ENCODE results near the gene FRMD5.
A peak's percentile ranks its signal among the peaks of the same experiment; 100 is the strongest.
"Not testable (repeated sequence)": the region's sequence is repeated elsewhere in the genome, so short reads cannot be mapped to it uniquely, and the experiment has no call there.

The FRMD5 gene

DNA sequence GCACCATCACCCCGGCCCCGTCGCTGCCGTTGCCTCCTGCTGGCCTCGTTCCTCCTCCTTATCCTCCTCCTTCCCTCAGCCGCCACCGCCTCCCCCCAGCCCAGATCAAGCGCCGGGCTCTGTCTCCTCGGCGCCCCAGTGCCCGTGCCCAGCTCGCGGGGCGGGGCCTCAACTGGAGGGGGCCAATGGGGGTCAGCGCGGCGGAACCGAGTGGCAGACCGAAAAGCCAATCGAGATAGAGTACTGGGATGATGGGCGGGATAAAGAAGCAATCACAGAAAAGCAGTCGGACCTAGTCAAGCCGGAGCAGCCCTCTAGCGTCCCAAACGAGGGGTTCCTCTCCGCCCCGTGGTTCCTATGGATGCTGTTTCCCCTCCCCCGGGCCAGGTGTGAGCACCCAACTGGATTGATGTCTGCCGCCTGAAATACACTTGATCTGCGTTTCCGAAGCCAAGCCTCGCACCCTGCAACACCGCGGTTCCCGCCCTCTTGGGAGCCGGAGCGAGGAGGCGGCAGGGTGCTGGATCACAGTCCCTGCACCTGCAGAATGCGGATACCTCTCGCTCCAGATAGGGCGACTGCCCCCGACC is at the start of gene FRMD5:
TSS of gene FRMD5 (minus strand) at position 121 of the 590 bp plus-strand sequence.
- peak; percentile 97 for DNase-seq (ENCODE audit: low read depth)
- H3K9ac ChIP-seq (ENCODE audit: low read length) = peak within 1 kb of the TSS; percentile 28

GRCh38 chr15:44243829-44244228 is 48.8 kb upstream of the FRMD5 start:
- no peaks in the 10 kb centered on the region for H3K36me3 ChIP-seq (ENCODE audit: control insufficient read depth, insufficient read depth, low read length, severe bottlenecking)
- DNase-seq (ENCODE audit: low read depth) = no peak
- no peak overlapping the region for H3K4me3 ChIP-seq (ENCODE audit: low read length)
- no peaks in the 10 kb centered on the region for H3K27me3 ChIP-seq (replicated peaks; ENCODE audit: control insufficient read depth, insufficient read depth, low read length)
- no peaks in the 10 kb centered on the region for H3K4me1 ChIP-seq (ENCODE audit: control insufficient read depth, insufficient read depth, low read length)
- no peaks in the 10 kb centered on the region for H3K9me3 ChIP-seq (ENCODE audit: control insufficient read depth, low read length)
- H3K9ac ChIP-seq (ENCODE audit: low read length) = no peak overlapping the region

More for the DNA sequence above, at the start of gene FRMD5:
- no peaks in the 10 kb centered on the region for H3K9me3 ChIP-seq (ENCODE audit: control insufficient read depth, low read length)
- H3K27me3 ChIP-seq (replicated peaks; ENCODE audit: control insufficient read depth, insufficient read depth, low read length) = no peaks in the 10 kb centered on the region
- H3K36me3 ChIP-seq (ENCODE audit: control insufficient read depth, insufficient read depth, low read length, severe bottlenecking) = no peaks in the 10 kb centered on the region
- H3K4me3 ChIP-seq (ENCODE audit: low read length) = peak within 1 kb of the TSS; percentile 87
- peaks cover 3% of the 10 kb centered on the region for H3K4me1 ChIP-seq (ENCODE audit: control insufficient read depth, insufficient read depth, low read length)

- no peak overlapping the region for H3K9ac ChIP-seq (ENCODE audit: low read length)
- H3K27me3 ChIP-seq (replicated peaks; ENCODE audit: control insufficient read depth, insufficient read depth, low read length) = no peaks in the 10 kb centered on the region
- peak; percentile 76 for DNase-seq (ENCODE audit: low read depth)
- no peak overlapping the region for H3K4me3 ChIP-seq (ENCODE audit: low read length)
- no peaks in the 10 kb centered on the region for H3K36me3 ChIP-seq (ENCODE audit: control insufficient read depth, insufficient read depth, low read length, severe bottlenecking)
- H3K4me1 ChIP-seq (ENCODE audit: control insufficient read depth, insufficient read depth, low read length) = no peaks in the 10 kb centered on the region
- H3K9me3 ChIP-seq (ENCODE audit: control insufficient read depth, low read length) = no peaks in the 10 kb centered on the region
Measured at GRCh38 chr15:44243141-44243540, 48.1 kb upstream of the FRMD5 start.

DNA sequence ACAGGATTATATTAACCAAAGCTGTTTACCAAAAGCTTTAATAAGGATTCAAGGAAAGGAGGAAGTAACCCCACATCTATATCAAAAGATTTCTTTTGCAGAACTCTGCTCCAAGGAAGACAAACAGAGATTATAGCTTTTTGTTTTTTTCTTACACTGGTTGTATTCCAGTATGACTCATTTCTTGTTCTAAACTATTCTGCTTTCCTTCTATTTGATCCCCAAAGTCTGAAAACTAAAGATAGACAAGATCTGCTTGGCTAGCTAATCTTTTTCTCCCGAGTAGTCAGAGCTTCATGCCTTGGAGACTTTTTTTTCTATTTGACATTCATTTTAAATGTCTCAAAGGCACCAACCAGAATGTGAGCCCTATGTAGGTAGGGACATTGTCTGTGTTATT is 36.8 kb upstream of the FRMD5 start:
- H3K9me3 ChIP-seq (ENCODE audit: control insufficient read depth, low read length) = no peaks in the 10 kb centered on the region
- no peak overlapping the region for H3K9ac ChIP-seq (ENCODE audit: low read length)
- no peak overlapping the region for H3K4me3 ChIP-seq (ENCODE audit: low read length)
- no peaks in the 10 kb centered on the region for H3K4me1 ChIP-seq (ENCODE audit: control insufficient read depth, insufficient read depth, low read length)
- no peaks in the 10 kb centered on the region for H3K27me3 ChIP-seq (replicated peaks; ENCODE audit: control insufficient read depth, insufficient read depth, low read length)
- peak; percentile 9 for DNase-seq (ENCODE audit: low read depth)
- H3K36me3 ChIP-seq (ENCODE audit: control insufficient read depth, insufficient read depth, low read length, severe bottlenecking) = no peaks in the 10 kb centered on the region

DNA sequence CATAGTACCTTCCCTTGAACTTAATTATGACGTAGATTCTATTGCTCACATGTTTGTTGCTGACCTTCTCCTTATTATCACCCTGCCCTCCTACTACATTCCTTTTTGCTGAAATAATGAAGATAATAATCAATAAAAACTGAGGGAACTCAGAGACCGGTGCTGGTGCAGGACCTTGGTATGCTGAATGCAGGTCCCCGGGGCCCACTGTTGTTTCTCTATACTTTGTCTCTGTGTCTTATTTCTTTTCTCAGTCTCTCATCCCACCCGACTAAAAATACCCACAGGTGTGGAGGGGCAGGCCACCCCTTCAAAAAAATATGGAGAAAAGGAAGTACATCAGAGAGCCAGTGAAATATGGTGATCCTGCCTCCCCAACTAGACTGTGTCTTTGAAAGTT is 34.2 kb upstream of the FRMD5 start:
- not testable (repeated sequence) for H3K4me1 ChIP-seq (ENCODE audit: control insufficient read depth, insufficient read depth, low read length); H3K27me3 ChIP-seq (replicated peaks; ENCODE audit: control insufficient read depth, insufficient read depth, low read length); H3K9ac ChIP-seq (ENCODE audit: low read length); DNase-seq (ENCODE audit: low read depth); H3K9me3 ChIP-seq (ENCODE audit: control insufficient read depth, low read length); H3K36me3 ChIP-seq (ENCODE audit: control insufficient read depth, insufficient read depth, low read length, severe bottlenecking); H3K4me3 ChIP-seq (ENCODE audit: low read length)

DNA sequence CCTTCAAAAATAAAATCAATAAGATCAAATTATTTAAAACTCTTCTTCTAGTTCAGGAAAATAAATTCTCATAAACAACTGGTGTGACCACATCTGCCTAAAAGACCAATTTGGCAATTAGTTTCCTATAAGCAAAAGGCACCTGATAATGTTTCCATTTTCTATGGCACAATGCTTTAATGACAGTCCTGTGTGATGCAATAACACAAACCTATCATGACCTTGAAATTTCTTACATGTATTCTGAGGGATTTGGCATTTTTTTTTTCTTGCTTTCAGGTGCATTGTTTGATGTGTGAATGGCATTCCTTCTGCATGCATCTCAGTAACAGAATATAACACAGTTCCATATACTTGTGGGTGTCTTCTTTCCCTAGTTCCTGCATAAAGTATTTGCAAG is 32.5 kb upstream of the FRMD5 start:
- H3K36me3 ChIP-seq (ENCODE audit: control insufficient read depth, insufficient read depth, low read length, severe bottlenecking) = no peaks in the 10 kb centered on the region
- H3K27me3 ChIP-seq (replicated peaks; ENCODE audit: control insufficient read depth, insufficient read depth, low read length) = no peaks in the 10 kb centered on the region
- no peaks in the 10 kb centered on the region for H3K4me1 ChIP-seq (ENCODE audit: control insufficient read depth, insufficient read depth, low read length)
- no peaks in the 10 kb centered on the region for H3K9me3 ChIP-seq (ENCODE audit: control insufficient read depth, low read length)
- H3K4me3 ChIP-seq (ENCODE audit: low read length) = no peak overlapping the region
- DNase-seq (ENCODE audit: low read depth) = no peak
- no peak overlapping the region for H3K9ac ChIP-seq (ENCODE audit: low read length)

DNA sequence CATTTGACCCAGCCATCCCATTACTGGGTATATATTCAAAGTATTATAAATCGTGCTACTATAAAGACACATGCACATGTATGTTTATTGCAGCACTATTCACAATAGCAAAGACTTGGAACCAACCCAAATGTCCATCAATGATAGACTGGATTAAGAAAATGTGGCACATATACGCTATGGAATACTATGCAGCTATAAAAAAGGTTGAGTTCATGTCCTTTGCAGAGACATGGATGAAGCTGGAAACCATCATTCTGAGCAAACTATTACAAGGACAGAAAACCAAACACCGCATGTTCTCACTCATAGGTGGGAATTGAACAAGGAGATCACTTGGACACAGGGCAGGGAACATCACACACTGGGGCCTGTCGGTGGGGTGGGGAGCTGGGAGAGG is 31.9 kb upstream of the FRMD5 start:
- H3K9ac ChIP-seq (ENCODE audit: low read length); H3K4me1 ChIP-seq (ENCODE audit: control insufficient read depth, insufficient read depth, low read length); DNase-seq (ENCODE audit: low read depth); H3K9me3 ChIP-seq (ENCODE audit: control insufficient read depth, low read length); H3K4me3 ChIP-seq (ENCODE audit: low read length); H3K27me3 ChIP-seq (replicated peaks; ENCODE audit: control insufficient read depth, insufficient read depth, low read length); H3K36me3 ChIP-seq (ENCODE audit: control insufficient read depth, insufficient read depth, low read length, severe bottlenecking): not testable (repeated sequence)

DNA sequence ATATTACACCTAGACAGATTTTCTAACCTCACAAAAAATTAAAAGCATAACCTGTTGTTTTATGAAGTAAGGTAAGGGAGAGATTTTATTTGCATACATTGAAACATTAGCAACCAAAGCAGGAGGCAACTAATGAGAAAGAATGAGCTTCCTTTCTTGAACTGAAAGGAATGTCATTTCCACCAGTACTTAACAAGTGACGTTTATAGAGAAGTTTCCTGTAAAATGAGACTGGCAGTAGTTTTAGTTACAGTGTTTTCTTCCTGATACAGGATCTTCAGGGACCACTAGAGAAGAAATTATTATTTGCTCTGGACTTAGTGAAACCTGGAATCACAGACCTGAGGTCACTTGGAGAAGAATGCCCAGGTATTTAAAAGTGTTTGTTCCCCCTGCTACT is 27.4 kb upstream of the FRMD5 start:
- H3K9me3 ChIP-seq (ENCODE audit: control insufficient read depth, low read length) = no peaks in the 10 kb centered on the region
- no peak overlapping the region for H3K4me3 ChIP-seq (ENCODE audit: low read length)
- H3K36me3 ChIP-seq (ENCODE audit: control insufficient read depth, insufficient read depth, low read length, severe bottlenecking) = no peaks in the 10 kb centered on the region
- H3K27me3 ChIP-seq (replicated peaks; ENCODE audit: control insufficient read depth, insufficient read depth, low read length) = no peaks in the 10 kb centered on the region
- H3K4me1 ChIP-seq (ENCODE audit: control insufficient read depth, insufficient read depth, low read length) = no peaks in the 10 kb centered on the region
- no peak for DNase-seq (ENCODE audit: low read depth)
- H3K9ac ChIP-seq (ENCODE audit: low read length) = no peak overlapping the region

DNA sequence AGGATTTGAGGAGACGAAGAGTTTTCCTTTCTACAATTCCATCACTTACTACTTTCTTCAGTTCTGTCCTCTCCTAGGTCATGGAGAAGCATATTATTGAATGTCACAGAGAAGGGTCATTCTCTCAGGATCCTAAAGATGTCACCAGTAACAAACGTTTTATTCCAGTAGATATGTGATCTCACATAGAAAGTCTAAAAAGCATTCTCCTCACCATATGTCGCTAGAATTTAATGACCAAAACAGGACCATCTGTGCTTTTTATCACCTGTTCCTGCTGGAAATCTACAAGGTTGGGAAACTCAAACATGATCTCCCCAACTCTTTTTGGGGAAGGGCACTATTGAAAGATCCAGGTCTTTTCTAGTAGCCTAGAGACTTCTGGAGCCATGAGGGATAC is 24.0 kb upstream of the FRMD5 start:
- Histone ChIP-seq H3K9me3 (ENCODE audit: control insufficient read depth, low read length) (no peaks in the 10 kb centered on the region), H3K4me1 (ENCODE audit: control insufficient read depth, insufficient read depth, low read length) (peaks cover 2% of the 10 kb centered on the region), H3K36me3 (ENCODE audit: control insufficient read depth, insufficient read depth, low read length, severe bottlenecking) (no peaks in the 10 kb centered on the region), H3K4me3 (ENCODE audit: low read length) (no peak overlapping the region), H3K9ac (ENCODE audit: low read length) (no peak overlapping the region), H3K27me3 (replicated peaks; ENCODE audit: control insufficient read depth, insufficient read depth, low read length) (no peaks in the 10 kb centered on the region)
- no peak for DNase-seq (ENCODE audit: low read depth)

GRCh38 chr15:44216958-44217357 is 21.9 kb upstream of the FRMD5 start:
- DNase-seq (ENCODE audit: low read depth) = no peak
- no peak overlapping the region for H3K4me3 ChIP-seq (ENCODE audit: low read length)
- no peak overlapping the region for H3K9ac ChIP-seq (ENCODE audit: low read length)
- no peaks in the 10 kb centered on the region for H3K36me3 ChIP-seq (ENCODE audit: control insufficient read depth, insufficient read depth, low read length, severe bottlenecking)
- peaks cover 2% of the 10 kb centered on the region for H3K4me1 ChIP-seq (ENCODE audit: control insufficient read depth, insufficient read depth, low read length)
- no peaks in the 10 kb centered on the region for H3K27me3 ChIP-seq (replicated peaks; ENCODE audit: control insufficient read depth, insufficient read depth, low read length)
- no peaks in the 10 kb centered on the region for H3K9me3 ChIP-seq (ENCODE audit: control insufficient read depth, low read length)

GRCh38 chr15:44215594-44215993 is 20.5 kb upstream of the FRMD5 start:
- Histone ChIP-seq H3K4me3 (ENCODE audit: low read length) (no peak overlapping the region), H3K27me3 (replicated peaks; ENCODE audit: control insufficient read depth, insufficient read depth, low read length) (no peaks in the 10 kb centered on the region), H3K36me3 (ENCODE audit: control insufficient read depth, insufficient read depth, low read length, severe bottlenecking) (no peaks in the 10 kb centered on the region), H3K9ac (ENCODE audit: low read length) (no peak overlapping the region), H3K9me3 (ENCODE audit: control insufficient read depth, low read length) (no peaks in the 10 kb centered on the region), H3K4me1 (ENCODE audit: control insufficient read depth, insufficient read depth, low read length) (peaks cover 2% of the 10 kb centered on the region)
- peak; percentile 85 for DNase-seq (ENCODE audit: low read depth)

DNA sequence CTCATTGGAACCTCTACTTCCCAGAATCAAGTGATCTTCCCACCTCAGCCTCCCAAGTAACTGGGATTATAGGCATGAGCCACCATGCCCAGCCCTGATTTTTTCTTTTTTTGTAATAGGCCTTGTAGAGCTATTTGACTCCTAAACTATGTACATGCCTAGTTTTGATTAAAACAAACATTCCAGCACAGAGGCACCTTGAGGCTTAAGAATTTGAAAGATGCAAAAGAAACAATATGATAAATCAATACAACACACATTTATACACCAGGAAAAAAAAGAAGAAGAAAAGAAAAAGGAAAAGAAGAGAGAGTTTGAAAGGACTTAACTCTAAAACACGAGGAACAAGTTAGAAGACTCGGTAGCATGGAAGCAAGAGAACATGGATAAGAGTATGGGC is 13.9 kb upstream of the FRMD5 start:
- Histone ChIP-seq H3K4me3 (ENCODE audit: low read length) (no peak overlapping the region), H3K36me3 (ENCODE audit: control insufficient read depth, insufficient read depth, low read length, severe bottlenecking) (no peaks in the 10 kb centered on the region), H3K4me1 (ENCODE audit: control insufficient read depth, insufficient read depth, low read length) (peaks cover 2% of the 10 kb centered on the region), H3K27me3 (replicated peaks; ENCODE audit: control insufficient read depth, insufficient read depth, low read length) (no peaks in the 10 kb centered on the region), H3K9me3 (ENCODE audit: control insufficient read depth, low read length) (no peaks in the 10 kb centered on the region), H3K9ac (ENCODE audit: low read length) (no peak overlapping the region)
- no peak for DNase-seq (ENCODE audit: low read depth)

Data from adipocyte (in vitro differentiated cells).